Body of pancreas (tissue), 4 donors: Measurements from ENCODE around the gene ARMC6.

ENCODE experiments used
- CTCF ChIP-seq, 7 experiments: fragments of 450-650 bp in 4 of 7; fragments of 200-600 bp in 3 of 7; sonication (generic) in 3 of 7; IDR thresholded peaks; one replicate each; pipeline ENCODE4 v1.5.1; 2016 to 2019; ENCODE audit warnings: antibody characterized with exemption in 7 of 7
- POLR2A ChIP-seq, 3 donors: fragments of 450-650 bp; IDR thresholded peaks; one replicate each; pipeline ENCODE4 v1.6.1; 2016; ENCODE audit warnings: antibody characterized with exemption in 3 of 3, mild to moderate bottlenecking in 2 of 3

DNA sequence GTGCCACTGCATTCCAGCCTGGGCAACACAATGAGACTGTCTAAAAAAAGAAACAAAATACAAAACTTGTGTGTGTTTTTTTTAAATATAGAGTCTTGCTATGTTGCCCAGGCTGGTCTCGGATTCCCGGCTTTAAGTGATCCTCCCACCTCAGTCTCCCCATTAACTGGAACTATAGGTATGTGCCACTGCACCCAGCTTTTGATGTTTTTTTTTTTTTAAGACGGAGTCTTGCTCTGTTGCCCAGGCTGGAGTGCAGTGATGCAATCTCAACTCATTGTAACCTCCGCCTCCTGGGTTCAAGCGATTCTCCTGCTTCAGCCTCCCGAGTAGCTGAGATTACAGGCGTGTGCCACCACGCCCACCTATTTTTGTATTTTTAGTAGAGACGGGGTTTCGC is 37.1 kb upstream of the ARMC6 start:
- TF ChIP-seq POLR2A (IDR thresholded peaks at IDR 0.05), result no peak
- no peak for TF ChIP-seq CTCF (IDR thresholded peaks at IDR 0.05)
